Liver (tissue), 9 donors: ENCODE measurements around the gene MR1. TPM values are rescaled to one million over a fixed set of nuclear protein-coding genes. Genes with fewer than 3 reads are reported as not detected.

Experiments
- DNase-seq: peaks from one replicate; pipeline ENCODE4 v3.0.0-alpha.2; 2017; ENCODE audit warnings: low spot score
- H3K27ac ChIP-seq, 2 donors: one replicate each; pipeline ENCODE4 v1.7.0; 2013; ENCODE audit warnings: inconsistent platforms in 2 of 2, low read length in 2 of 2, control low read depth in 1 of 2, low read depth in 1 of 2, mild to moderate bottlenecking in 1 of 2
- H3K27me3 ChIP-seq, 4 donors: one replicate each; pipeline versions ENCODE4 v1.6.1 to v1.7.0; 2013; ENCODE audit warnings: low read length in 3 of 4, inconsistent platforms in 1 of 4, mild to moderate bottlenecking in 1 of 4, moderate library complexity in 1 of 4; ENCODE audit not compliant: control insufficient read depth in 4 of 4, insufficient read depth in 4 of 4
- H3K36me3 ChIP-seq, 4 donors: one replicate each; pipeline versions ENCODE4 v1.6.1 to v1.7.0; 2013; ENCODE audit warnings: low read length in 3 of 4, mild to moderate bottlenecking in 3 of 4, low read depth in 1 of 4, moderate library complexity in 1 of 4; ENCODE audit not compliant: control insufficient read depth in 4 of 4, insufficient read depth in 3 of 4
- H3K4me1 ChIP-seq, 4 donors: one replicate each; pipeline versions ENCODE4 v1.6.1 to v1.7.0; 2013; ENCODE audit warnings: low read length in 3 of 4, mild to moderate bottlenecking in 3 of 4, moderate library complexity in 1 of 4; ENCODE audit not compliant: control insufficient read depth in 4 of 4, insufficient read depth in 4 of 4
- H3K4me3 ChIP-seq, 3 donors: one replicate each; pipeline versions ENCODE4 v1.6.1 to v1.7.0; 2013; ENCODE audit warnings: low read length in 3 of 3, control low read depth in 1 of 3, low read depth in 1 of 3, mild to moderate bottlenecking in 1 of 3
- H3K9ac ChIP-seq, 2 donors: one replicate each; pipeline ENCODE4 v1.7.0; 2013; ENCODE audit warnings: low read length in 2 of 2, mild to moderate bottlenecking in 2 of 2, moderate library complexity in 2 of 2, control low read depth in 1 of 2, low read depth in 1 of 2
- H3K9me3 ChIP-seq, 4 donors: one replicate each; pipeline versions ENCODE4 v1.6.1 to v1.7.0; 2013; ENCODE audit warnings: low read length in 3 of 4; ENCODE audit not compliant: control insufficient read depth in 4 of 4
- EGR1 ChIP-seq, 2 donors: IDR thresholded peaks; 2 replicates each; pipeline ENCODE4 v1.6.1; 2016 to 2018; ENCODE audit warnings: antibody characterized with exemption in 2 of 2, low read depth in 2 of 2
- FOXA1 ChIP-seq: IDR thresholded peaks from 2 replicates; pipeline ENCODE4 v1.6.1; 2016; ENCODE audit warnings: antibody characterized with exemption
- FOXA2 ChIP-seq: IDR thresholded peaks from 2 replicates; pipeline ENCODE4 v1.6.1; 2016; ENCODE audit warnings: antibody characterized with exemption
- GABPA ChIP-seq, 2 donors: IDR thresholded peaks in 1 of 2; conservative IDR thresholded peaks in 1 of 2; 2 replicates each; pipeline ENCODE4 v1.6.1; 2016; ENCODE audit warnings: antibody characterized with exemption in 2 of 2, mild to moderate bottlenecking in 1 of 2, moderate library complexity in 1 of 2
- HNF4A ChIP-seq, 2 donors: conservative IDR thresholded peaks; 2 replicates each; pipeline ENCODE4 v1.6.1; 2016; ENCODE audit warnings: antibody characterized with exemption in 2 of 2, mild to moderate bottlenecking in 2 of 2
- HNF4G ChIP-seq: IDR thresholded peaks from 2 replicates; pipeline ENCODE4 v1.6.1; 2016; ENCODE audit warnings: antibody characterized with exemption
- JUND ChIP-seq, 2 donors: IDR thresholded peaks; 2 replicates each; pipeline ENCODE4 v1.6.1; 2016; ENCODE audit warnings: antibody characterized with exemption in 2 of 2
- NR2F2 ChIP-seq: IDR thresholded peaks from 2 replicates; pipeline ENCODE4 v1.6.1; 2016; ENCODE audit warnings: antibody characterized with exemption
- RAD21 ChIP-seq, 2 donors: IDR thresholded peaks; 2 replicates each; pipeline ENCODE4 v1.6.1; 2016; ENCODE audit warnings: antibody characterized with exemption in 2 of 2, mild to moderate bottlenecking in 2 of 2
- RXRA ChIP-seq, 2 donors: IDR thresholded peaks; 2 replicates each; pipeline ENCODE4 v1.6.1; 2017 to 2018; ENCODE audit warnings: antibody characterized with exemption in 2 of 2, mild to moderate bottlenecking in 1 of 2
- SP1 ChIP-seq: IDR thresholded peaks from 2 replicates; pipeline ENCODE4 v1.6.1; 2018; ENCODE audit warnings: antibody characterized with exemption, mild to moderate bottlenecking
- TAF1 ChIP-seq: conservative IDR thresholded peaks from 2 replicates; pipeline ENCODE4 v1.6.1; 2016; ENCODE audit warnings: antibody characterized with exemption, mild to moderate bottlenecking
- YY1 ChIP-seq: IDR thresholded peaks from 2 replicates; pipeline ENCODE4 v1.6.1; 2016; ENCODE audit warnings: antibody characterized with exemption, mild to moderate bottlenecking
- WGBS: extraction: QIAGEN DNeasy Blood & Tissue Kit; methylation state at CpG from one replicate; pipeline ENCODE4 v1.1.7; 2013; 5-methylcytosine and 5-hydroxymethylcytosine counted together
- polyA plus RNA-seq, 2 donors: library from polyadenylated mRNA; stranded (reverse) in 1 of 2; unstranded in 1 of 2; fragments of 200-250 nt in 1 of 2; fragments of >200 nt in 1 of 2; fragmentation: Nextera tagmentation in 1 of 2; extraction: Ambion mirVana in 1 of 2; gene quantifications; one replicate each; pipeline versions ENCODE4 v1.2.1 to v1.2.3, GENCODE V29; 2013 to 2015
- total RNA-seq, 2 donors: library from RNA; depleted of rRNA; stranded (reverse); fragments of >200 nt; gene quantifications; one replicate each; pipeline ENCODE4 v1.2.3, GENCODE V29; 2014
- TF ChIP-seq, protein P1 (sequence below): IDR thresholded peaks from 2 replicates; pipeline ENCODE4 v1.6.1; 2016; ENCODE audit warnings: antibody characterized with exemption, mild to moderate bottlenecking
- TF ChIP-seq, protein P2 (sequence below): IDR thresholded peaks from 2 replicates; pipeline ENCODE4 v1.6.1; 2016; ENCODE audit warnings: antibody characterized with exemption
- TF ChIP-seq, protein P3 (sequence below): fragments of 150-350 bp; IDR thresholded peaks from 2 replicates; pipeline ENCODE4 v1.5.1; 2017; ENCODE audit warnings: improper control_type of control experiment, low read depth, low read length; ENCODE audit not compliant: missing input control
- TF ChIP-seq, protein P4 (sequence below): IDR thresholded peaks from 2 replicates; pipeline ENCODE4 v1.6.1; 2016; ENCODE audit warnings: antibody characterized with exemption
- donor health status: healthy.
- donor health status: healthy.
- donor health status: healthy.
- donor health status: healthy.
- donor health status: healthy.

MR1 gene
- 1 to 10 TPM; 5.5 to 8.1 TPM for total RNA-seq
- 1 to 10 TPM; 5.5 to 6.6 TPM for polyA plus RNA-seq

DNA sequence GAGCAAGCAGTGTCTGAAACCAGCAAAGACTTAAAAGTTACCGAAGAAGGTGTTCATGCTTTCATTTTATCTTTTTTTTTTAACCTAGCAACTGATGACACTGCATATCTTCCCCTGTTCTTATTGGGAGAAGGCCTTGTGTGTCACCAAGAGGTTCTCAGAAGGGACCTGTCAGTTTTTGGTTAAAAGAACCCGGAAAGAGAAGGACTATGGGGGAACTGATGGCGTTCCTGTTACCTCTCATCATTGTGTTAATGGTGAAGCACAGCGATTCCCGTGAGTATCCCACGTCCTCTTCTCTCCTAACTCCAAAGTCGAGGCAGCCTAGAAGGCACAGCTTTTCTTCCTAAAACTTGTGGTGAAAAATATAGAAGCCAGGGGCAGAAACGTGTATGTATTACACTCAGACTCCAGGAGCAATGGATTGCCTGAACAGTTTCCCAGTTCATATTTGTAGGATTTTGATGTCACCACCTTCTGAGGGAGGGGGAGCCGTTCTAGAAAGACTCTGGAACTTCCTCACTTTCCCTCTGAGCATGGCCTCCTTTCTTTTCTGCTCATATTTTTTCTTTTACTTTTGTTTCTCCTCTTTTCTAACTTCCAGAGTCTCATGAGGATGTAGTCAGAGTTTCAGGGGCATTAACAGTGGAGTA is at the start of gene MR1:
Gene MR1, plus strand, starts transcription at position 185 of the 653 bp plus-strand sequence. Its CDS starts 25 bp downstream, at position 210.
- DNase-seq, result peak; percentile 45
- Histone ChIP-seq H3K9ac (peak within 1 kb of the TSS; percentile 86 to 92), H3K4me1 (peaks cover 0 to 12% (median 5%) of the 10 kb centered on the region in 4 donors), H3K36me3 (no peaks in the 10 kb centered on the region), H3K27me3 (no peaks in the 10 kb centered on the region), H3K27ac (peak within 1 kb of the TSS; percentile 83 to 90), H3K9me3 (no peaks in the 10 kb centered on the region), H3K4me3 (peak within 1 kb of the TSS; percentile 52 to 90 (median 78))
- no peak for TF ChIP-seq FOXA1
- peak in 1 of 2 donors; percentile 4 for TF ChIP-seq HNF4A (conservative IDR thresholded peaks at IDR 0.05)
- peak in 1 of 2 donors; percentile 20 for TF ChIP-seq JUND (IDR thresholded peaks at IDR 0.05)
- peak; percentile 72 for TF ChIP-seq YY1
- TF ChIP-seq FOXA2, result no peak
- TF ChIP-seq RAD21 (IDR thresholded peaks at IDR 0.05), result no peak
- peak; percentile 70 for TF ChIP-seq TAF1
- TF ChIP-seq, protein P1, sequence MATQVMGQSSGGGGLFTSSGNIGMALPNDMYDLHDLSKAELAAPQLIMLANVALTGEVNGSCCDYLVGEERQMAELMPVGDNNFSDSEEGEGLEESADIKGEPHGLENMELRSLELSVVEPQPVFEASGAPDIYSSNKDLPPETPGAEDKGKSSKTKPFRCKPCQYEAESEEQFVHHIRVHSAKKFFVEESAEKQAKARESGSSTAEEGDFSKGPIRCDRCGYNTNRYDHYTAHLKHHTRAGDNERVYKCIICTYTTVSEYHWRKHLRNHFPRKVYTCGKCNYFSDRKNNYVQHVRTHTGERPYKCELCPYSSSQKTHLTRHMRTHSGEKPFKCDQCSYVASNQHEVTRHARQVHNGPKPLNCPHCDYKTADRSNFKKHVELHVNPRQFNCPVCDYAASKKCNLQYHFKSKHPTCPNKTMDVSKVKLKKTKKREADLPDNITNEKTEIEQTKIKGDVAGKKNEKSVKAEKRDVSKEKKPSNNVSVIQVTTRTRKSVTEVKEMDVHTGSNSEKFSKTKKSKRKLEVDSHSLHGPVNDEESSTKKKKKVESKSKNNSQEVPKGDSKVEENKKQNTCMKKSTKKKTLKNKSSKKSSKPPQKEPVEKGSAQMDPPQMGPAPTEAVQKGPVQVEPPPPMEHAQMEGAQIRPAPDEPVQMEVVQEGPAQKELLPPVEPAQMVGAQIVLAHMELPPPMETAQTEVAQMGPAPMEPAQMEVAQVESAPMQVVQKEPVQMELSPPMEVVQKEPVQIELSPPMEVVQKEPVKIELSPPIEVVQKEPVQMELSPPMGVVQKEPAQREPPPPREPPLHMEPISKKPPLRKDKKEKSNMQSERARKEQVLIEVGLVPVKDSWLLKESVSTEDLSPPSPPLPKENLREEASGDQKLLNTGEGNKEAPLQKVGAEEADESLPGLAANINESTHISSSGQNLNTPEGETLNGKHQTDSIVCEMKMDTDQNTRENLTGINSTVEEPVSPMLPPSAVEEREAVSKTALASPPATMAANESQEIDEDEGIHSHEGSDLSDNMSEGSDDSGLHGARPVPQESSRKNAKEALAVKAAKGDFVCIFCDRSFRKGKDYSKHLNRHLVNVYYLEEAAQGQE, result peak; percentile 42
- peak; percentile 39 for TF ChIP-seq SP1
- TF ChIP-seq NR2F2, result no peak
- TF ChIP-seq, protein P2, sequence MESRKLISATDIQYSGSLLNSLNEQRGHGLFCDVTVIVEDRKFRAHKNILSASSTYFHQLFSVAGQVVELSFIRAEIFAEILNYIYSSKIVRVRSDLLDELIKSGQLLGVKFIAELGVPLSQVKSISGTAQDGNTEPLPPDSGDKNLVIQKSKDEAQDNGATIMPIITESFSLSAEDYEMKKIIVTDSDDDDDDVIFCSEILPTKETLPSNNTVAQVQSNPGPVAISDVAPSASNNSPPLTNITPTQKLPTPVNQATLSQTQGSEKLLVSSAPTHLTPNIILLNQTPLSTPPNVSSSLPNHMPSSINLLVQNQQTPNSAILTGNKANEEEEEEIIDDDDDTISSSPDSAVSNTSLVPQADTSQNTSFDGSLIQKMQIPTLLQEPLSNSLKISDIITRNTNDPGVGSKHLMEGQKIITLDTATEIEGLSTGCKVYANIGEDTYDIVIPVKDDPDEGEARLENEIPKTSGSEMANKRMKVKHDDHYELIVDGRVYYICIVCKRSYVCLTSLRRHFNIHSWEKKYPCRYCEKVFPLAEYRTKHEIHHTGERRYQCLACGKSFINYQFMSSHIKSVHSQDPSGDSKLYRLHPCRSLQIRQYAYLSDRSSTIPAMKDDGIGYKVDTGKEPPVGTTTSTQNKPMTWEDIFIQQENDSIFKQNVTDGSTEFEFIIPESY, result no peak
- WGBS, result 6% methylated on average over 9 of the region's 9 CpGs

DNA sequence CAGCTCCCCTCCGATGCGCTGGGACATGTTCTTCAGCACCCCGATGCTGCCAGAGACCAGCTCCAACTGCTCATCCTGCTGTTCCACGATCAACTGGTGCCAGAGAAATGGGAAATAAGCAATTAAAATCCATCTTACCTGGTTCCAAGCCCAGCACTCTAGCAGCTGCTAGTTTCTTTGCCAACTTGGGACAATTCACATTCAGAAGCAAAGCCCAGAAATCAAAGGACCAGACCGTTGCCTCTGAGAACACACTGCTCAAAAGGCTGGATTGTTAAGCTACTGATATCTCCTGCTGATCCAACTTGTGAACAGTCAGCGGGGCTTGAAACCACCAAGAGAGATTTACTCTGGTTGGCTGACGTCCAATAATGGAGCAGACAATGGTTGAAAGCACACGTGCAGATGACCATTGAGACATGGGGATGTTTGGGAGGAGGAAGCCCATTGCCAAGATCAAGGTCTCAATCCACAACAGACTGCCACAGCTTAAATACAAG is 45.5 kb upstream of the MR1 start:
- H3K4me1 ChIP-seq, result no peaks in the 10 kb centered on the region
- no peak for DNase-seq
- peaks cover 4 to 63% (median 40%) of the 10 kb centered on the region in 4 donors for H3K36me3 ChIP-seq
- no peak overlapping the region for H3K4me3 ChIP-seq
- 92% methylated on average over 8 of the region's 8 CpGs for WGBS
- no peak overlapping the region for H3K9ac ChIP-seq
- H3K9me3 ChIP-seq, result no peaks in the 10 kb centered on the region
- H3K27me3 ChIP-seq, result no peaks in the 10 kb centered on the region
- no peak overlapping the region for H3K27ac ChIP-seq
- TF ChIP-seq EGR1 (IDR thresholded peaks at IDR 0.05; ENCODE audit: low read depth in 2 of 2), result no peak
- no peak for TF ChIP-seq RAD21 (IDR thresholded peaks at IDR 0.05)
- TF ChIP-seq JUND (IDR thresholded peaks at IDR 0.05), result no peak
- TF ChIP-seq, protein P1, result no peak
- TF ChIP-seq NR2F2, result no peak
- no peak for TF ChIP-seq GABPA (IDR thresholded peaks at IDR 0.05 in 1 of 2, conservative IDR thresholded peaks at IDR 0.05 in 1 of 2)
- TF ChIP-seq HNF4A (conservative IDR thresholded peaks at IDR 0.05), result no peak
- TF ChIP-seq, protein P3, sequence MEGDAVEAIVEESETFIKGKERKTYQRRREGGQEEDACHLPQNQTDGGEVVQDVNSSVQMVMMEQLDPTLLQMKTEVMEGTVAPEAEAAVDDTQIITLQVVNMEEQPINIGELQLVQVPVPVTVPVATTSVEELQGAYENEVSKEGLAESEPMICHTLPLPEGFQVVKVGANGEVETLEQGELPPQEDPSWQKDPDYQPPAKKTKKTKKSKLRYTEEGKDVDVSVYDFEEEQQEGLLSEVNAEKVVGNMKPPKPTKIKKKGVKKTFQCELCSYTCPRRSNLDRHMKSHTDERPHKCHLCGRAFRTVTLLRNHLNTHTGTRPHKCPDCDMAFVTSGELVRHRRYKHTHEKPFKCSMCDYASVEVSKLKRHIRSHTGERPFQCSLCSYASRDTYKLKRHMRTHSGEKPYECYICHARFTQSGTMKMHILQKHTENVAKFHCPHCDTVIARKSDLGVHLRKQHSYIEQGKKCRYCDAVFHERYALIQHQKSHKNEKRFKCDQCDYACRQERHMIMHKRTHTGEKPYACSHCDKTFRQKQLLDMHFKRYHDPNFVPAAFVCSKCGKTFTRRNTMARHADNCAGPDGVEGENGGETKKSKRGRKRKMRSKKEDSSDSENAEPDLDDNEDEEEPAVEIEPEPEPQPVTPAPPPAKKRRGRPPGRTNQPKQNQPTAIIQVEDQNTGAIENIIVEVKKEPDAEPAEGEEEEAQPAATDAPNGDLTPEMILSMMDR, result no peak
- no peak for TF ChIP-seq YY1
- no peak for TF ChIP-seq SP1
- TF ChIP-seq, protein P4, sequence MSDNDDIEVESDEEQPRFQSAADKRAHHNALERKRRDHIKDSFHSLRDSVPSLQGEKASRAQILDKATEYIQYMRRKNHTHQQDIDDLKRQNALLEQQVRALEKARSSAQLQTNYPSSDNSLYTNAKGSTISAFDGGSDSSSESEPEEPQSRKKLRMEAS, result no peak
- TF ChIP-seq, protein P2, result no peak
- no peak for TF ChIP-seq HNF4G
- no peak for TF ChIP-seq FOXA1
- TF ChIP-seq FOXA2, result no peak
- TF ChIP-seq RXRA (IDR thresholded peaks at IDR 0.05), result no peak
